Measurements from ENCODE around the gene SH3RF1. TPM values are rescaled to one million over a fixed set of nuclear protein-coding genes. Genes with fewer than 3 reads are reported as not detected.
A peak's percentile ranks its signal among the peaks of the same experiment; 100 is the strongest.

The SH3RF1 gene
- total and polyA plus RNA-seq, 7 donors: 8.2 to 20.8 (median 12.5) TPM

DNA sequence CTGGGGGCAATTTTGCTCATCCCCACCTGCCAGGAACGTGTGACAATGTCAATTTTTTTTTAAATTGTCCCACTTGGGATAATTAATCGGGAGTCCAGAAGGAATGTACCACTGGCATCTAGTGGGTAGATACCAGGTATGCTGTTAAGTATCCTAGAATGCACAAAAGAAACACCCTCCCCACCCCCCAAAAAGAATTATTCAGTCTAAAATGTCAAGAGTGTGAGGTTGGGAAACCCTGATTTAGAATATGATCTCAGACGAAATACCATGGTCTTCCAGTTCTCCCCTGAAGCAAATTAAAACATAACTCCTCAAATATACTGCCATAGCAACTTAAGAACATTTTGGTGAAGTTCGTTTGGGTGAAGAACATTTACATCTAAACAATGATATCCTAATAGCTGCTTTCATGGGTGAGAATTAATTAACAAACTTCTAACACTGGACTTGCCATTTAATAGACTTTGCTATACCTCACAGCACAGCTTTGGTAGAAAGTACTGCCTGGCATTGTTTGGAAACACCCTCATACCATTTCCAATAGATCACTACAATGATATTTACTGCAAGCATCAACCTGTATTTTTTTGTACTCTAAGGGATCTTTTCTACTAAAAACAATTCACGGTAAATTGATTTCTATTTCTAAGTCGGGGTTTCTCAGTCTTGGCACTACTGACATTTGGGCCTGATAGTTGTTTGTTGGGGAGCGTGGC is 36.5 kb downstream of the SH3RF1 start:
- H3K9me3 ChIP-seq: no peaks in the 10 kb centered on the region
- WGBS, 2 donors: 78 to 87% methylated on average over 7 of the region's 7 CpGs
- peaks cover 0 to 61% (median 46%) of the 10 kb centered on the region in 4 donors for H3K4me1 ChIP-seq
- H3K36me3 ChIP-seq: no peaks in the 10 kb centered on the region
- H3K27ac ChIP-seq: peak overlapping the region in 1 of 4 donors; percentile 27
- no peak overlapping the region for H3K4me3 ChIP-seq
- TF ChIP-seq POLR2A (IDR thresholded peaks at IDR 0.05) (no peak), POLR2AphosphoS5 (IDR thresholded peaks at IDR 0.05) (no peak)
- TF ChIP-seq, protein P1, sequence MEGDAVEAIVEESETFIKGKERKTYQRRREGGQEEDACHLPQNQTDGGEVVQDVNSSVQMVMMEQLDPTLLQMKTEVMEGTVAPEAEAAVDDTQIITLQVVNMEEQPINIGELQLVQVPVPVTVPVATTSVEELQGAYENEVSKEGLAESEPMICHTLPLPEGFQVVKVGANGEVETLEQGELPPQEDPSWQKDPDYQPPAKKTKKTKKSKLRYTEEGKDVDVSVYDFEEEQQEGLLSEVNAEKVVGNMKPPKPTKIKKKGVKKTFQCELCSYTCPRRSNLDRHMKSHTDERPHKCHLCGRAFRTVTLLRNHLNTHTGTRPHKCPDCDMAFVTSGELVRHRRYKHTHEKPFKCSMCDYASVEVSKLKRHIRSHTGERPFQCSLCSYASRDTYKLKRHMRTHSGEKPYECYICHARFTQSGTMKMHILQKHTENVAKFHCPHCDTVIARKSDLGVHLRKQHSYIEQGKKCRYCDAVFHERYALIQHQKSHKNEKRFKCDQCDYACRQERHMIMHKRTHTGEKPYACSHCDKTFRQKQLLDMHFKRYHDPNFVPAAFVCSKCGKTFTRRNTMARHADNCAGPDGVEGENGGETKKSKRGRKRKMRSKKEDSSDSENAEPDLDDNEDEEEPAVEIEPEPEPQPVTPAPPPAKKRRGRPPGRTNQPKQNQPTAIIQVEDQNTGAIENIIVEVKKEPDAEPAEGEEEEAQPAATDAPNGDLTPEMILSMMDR (IDR thresholded peaks at IDR 0.05): no peak
- intact Hi-C loops (cut with DNase I): no loop called here
- no peak for DNase-seq
- H3K27me3 ChIP-seq: no peaks in the 10 kb centered on the region

DNA sequence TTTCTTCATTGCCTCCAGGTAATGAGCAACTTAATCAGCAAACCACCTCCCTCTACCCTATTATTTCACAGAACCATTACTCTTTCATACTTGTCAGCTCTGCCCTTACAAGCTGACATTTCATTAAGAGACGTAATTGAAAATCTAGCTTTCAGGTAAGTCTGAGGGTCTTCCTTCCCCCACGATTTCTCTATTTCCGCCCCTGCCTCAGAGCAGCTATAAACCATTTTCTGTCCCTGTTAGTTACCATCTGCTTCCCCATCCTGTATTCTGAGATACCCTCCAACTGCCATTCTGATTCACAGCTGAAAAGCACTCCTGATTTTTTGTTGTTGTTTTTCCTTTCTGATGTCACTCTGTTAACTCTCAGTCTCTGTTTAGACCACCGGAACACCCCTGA is 37.1 kb downstream of the SH3RF1 start:
- 59 to 86% methylated on average over 4 of the region's 4 CpGs for WGBS, 2 donors
- no peaks in the 10 kb centered on the region for H3K27me3 ChIP-seq
- DNase-seq: no peak
- no peaks in the 10 kb centered on the region for H3K36me3 ChIP-seq
- peak overlapping the region in 1 of 4 donors; percentile 13 for H3K27ac ChIP-seq
- intact Hi-C loops (cut with DNase I): no loop called here
- TF ChIP-seq POLR2A (IDR thresholded peaks at IDR 0.05): no peak
- TF ChIP-seq, protein P1 (IDR thresholded peaks at IDR 0.05): no peak
- TF ChIP-seq POLR2AphosphoS5 (IDR thresholded peaks at IDR 0.05): no peak
- no peak for TF ChIP-seq EP300 (IDR thresholded peaks at IDR 0.05)
- H3K4me1 ChIP-seq: peaks cover 0 to 59% (median 43%) of the 10 kb centered on the region in 4 donors
- no peak overlapping the region for H3K4me3 ChIP-seq
- H3K9me3 ChIP-seq: no peaks in the 10 kb centered on the region

DNA sequence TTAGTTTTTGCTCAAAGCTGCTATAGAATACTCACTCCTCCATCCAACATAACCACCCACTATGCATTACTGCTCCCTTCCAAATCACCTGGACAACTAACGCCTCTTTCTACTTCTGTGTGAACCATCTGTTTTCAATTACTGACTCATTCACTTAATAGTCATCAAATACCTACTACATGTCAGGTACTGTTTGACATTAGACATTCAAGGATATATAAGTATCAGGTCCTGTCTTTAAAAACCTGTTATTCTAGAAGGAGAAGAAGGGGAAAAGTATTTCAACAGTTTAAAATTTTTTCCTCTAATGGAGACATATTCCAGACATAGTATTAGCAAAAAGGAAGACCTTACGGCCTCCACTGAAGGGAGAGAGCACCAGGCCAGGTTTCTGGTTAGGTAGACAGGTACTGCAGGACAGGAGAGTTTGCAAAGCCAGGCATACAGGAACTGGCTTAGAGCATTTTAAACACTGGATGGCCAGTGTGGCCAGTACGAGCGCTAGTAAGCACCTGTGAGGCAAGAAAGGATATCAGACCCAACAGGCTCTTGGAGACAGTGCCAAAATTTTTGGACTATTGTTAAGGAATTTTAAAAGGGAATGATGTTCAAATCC is 39.0 kb downstream of the SH3RF1 start:
- Histone ChIP-seq H3K27ac (no peak overlapping the region), H3K36me3 (no peaks in the 10 kb centered on the region), H3K4me1 (peaks cover 0 to 44% (median 24%) of the 10 kb centered on the region in 4 donors), H3K4me3 (no peak overlapping the region), H3K9me3 (no peaks in the 10 kb centered on the region), H3K27me3 (no peaks in the 10 kb centered on the region)
- intact Hi-C loops (cut with DNase I): no loop called here
- no peak for DNase-seq
- TF ChIP-seq, protein P1 (IDR thresholded peaks at IDR 0.05): no peak
- TF ChIP-seq POLR2A (IDR thresholded peaks at IDR 0.05): no peak
- no peak for TF ChIP-seq POLR2AphosphoS5 (IDR thresholded peaks at IDR 0.05)
- TF ChIP-seq EP300 (IDR thresholded peaks at IDR 0.05): no peak
- 84 to 86% methylated on average over 4 of the region's 4 CpGs for WGBS, 2 donors

DNA sequence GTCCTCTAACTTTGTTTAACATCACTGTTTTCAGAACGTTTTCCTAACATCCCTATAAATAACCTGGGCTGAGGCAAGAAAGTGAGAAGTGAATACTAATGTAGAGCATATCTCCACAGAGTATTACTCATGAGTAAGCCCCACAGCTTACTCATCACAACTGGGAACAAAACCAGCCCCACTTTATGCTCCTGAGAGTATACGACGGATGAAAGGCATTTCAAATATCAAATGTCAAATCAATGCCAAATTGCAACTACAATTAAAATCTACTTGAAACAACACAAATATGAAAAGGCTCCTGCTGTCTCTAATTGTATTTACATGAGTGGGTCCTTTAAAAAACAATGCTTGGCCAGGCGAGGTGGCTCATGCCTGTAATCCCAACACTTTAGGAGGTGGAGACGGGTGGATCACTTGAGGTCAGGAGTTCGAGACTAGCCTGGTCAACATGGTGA is 41.2 kb downstream of the SH3RF1 start:
- intact Hi-C loops (cut with DNase I): loop anchor here (5.0 kb wide), 1 partner anchor 43 kb away; the partner anchor contains the start of gene SH3RF1
- no peak for DNase-seq
- H3K27ac ChIP-seq: peak overlapping the region in 2 of 4 donors; percentile 46 to 69

More for the DNA sequence above, 41.2 kb downstream of the SH3RF1 start:
- H3K36me3 ChIP-seq: no peaks in the 10 kb centered on the region
- no peak overlapping the region for H3K4me3 ChIP-seq
- H3K27me3 ChIP-seq: no peaks in the 10 kb centered on the region
- TF ChIP-seq, protein P1 (IDR thresholded peaks at IDR 0.05): no peak
- peak in 2 of 4 donors; percentile 31 to 32 for TF ChIP-seq POLR2AphosphoS5 (IDR thresholded peaks at IDR 0.05)
- no peaks in the 10 kb centered on the region for H3K9me3 ChIP-seq
- 41 to 59% methylated on average over 6 of the region's 6 CpGs for WGBS, 2 donors
- H3K4me1 ChIP-seq: peaks cover 0 to 46% (median 27%) of the 10 kb centered on the region in 4 donors

All from sigmoid colon (tissue), 7 donors.